ENCODE measurements around the gene PSMD8.
A peak's percentile ranks its signal among the peaks of the same experiment; 100 is the strongest.
"Not testable (repeated sequence)": the region's sequence is repeated elsewhere in the genome, so short reads cannot be mapped to it uniquely, and the experiment has no call there.

PSMD8 gene

DNA sequence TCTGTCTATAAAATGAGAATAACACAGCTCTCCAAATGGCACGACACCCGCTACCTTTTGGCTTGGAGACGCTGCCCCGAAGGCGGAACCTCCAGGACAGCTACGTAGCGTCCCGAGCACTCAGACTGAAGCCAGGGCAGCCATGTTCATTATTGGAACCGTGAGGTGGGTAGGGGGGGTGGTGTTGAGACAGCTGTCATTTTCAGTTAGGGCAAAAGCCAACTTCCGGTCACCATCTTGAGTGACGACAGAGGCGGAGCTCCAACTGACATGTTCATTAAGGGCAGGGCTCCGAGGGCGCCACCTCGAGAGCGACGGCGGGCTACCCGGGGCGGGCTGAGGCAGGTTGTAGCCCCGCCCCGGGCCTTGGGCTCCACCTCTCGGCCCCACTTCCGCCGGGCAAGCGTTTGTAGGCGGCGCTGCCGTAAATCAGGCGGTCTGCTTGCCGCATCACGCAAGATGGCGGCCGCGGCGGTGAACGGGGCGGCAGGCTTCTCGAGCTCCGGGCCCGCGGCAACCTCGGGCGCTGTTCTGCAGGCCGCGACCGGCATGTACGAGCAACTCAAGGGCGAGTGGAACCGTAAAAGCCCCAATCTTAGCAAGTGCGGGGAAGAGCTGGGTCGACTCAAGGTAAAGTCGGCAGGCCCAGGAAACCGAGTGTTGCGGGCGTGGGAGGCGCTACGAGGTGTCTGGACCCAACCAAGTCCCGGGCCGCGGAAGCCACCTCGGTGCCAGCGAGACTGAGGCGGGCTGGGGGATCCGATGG, at the start of gene PSMD8:
PSMD8 (plus strand) TSS at position 240 of the 766 bp plus-strand sequence; CDS start at position 271, 31 bp downstream.
- Mint-ChIP-seq H3K4me1 (peaks cover 18 to 33% of the 10 kb centered on the region in 2 donors), H3K4me3 (peak within 1 kb of the TSS; percentile 94 to 98), H3K27me3 (peaks cover 10 to 11% of the 10 kb centered on the region in 2 donors), H3K27ac (peak within 1 kb of the TSS; percentile 100), H3K36me3 (peaks cover 22 to 27% of the 10 kb centered on the region in 2 donors), H3K9me3 (no peaks in the 10 kb centered on the region)
- DNase-seq (peak; percentile 99), ATAC-seq (replicated peaks) (peak; percentile 96 to 98)

DNA sequence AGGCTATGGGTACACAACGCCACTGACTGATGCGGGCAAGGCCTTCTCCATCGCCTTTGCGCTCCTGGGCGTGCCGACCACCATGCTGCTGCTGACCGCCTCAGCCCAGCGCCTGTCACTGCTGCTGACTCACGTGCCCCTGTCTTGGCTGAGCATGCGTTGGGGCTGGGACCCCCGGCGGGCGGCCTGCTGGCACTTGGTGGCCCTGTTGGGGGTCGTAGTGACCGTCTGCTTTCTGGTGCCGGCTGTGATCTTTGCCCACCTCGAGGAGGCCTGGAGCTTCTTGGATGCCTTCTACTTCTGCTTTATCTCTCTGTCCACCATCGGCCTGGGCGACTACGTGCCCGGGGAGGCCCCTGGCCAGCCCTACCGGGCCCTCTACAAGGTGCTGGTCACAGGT, 47.8 kb upstream of the PSMD8 start:
- Mint-ChIP-seq H3K27ac (no peak overlapping the region), H3K4me1 (peaks cover 2 to 6% of the 10 kb centered on the region in 2 donors), H3K36me3 (peaks cover 40 to 56% of the 10 kb centered on the region in 2 donors), H3K27me3 (no peaks in the 10 kb centered on the region), H3K4me3 (no peak overlapping the region), H3K9me3 (no peaks in the 10 kb centered on the region)
- no peak for DNase-seq
- ATAC-seq (replicated peaks) = no peak

DNA sequence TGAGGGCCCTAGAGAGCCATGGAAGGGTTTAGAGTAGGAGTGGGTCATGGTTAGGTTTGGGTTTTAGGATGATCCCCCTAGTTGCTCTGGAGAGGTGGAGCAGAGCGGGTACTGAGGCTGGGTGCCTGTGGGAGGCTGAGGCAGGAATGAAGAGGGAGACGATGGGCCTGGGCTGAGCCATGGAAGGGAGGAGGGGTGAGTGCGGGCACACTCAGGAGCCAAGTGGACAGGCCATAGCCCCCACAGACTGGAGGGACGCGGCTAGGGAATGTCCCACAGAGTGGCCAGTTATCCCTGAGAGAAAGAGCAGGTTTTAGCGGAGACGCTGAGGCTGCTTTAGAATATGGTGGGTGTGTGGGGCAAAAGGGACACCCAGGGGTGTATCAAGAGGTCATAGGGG, 44.7 kb upstream of the PSMD8 start:
- peaks cover 40 to 46% of the 10 kb centered on the region in 2 donors for H3K36me3 Mint-ChIP-seq
- DNase-seq (no peak), ATAC-seq (replicated peaks) (no peak)
- H3K4me1 Mint-ChIP-seq = no peaks in the 10 kb centered on the region
- no peaks in the 10 kb centered on the region for H3K27me3 Mint-ChIP-seq
- no peaks in the 10 kb centered on the region for H3K9me3 Mint-ChIP-seq
- H3K4me3 Mint-ChIP-seq = no peak overlapping the region
- H3K27ac Mint-ChIP-seq = no peak overlapping the region

DNA sequence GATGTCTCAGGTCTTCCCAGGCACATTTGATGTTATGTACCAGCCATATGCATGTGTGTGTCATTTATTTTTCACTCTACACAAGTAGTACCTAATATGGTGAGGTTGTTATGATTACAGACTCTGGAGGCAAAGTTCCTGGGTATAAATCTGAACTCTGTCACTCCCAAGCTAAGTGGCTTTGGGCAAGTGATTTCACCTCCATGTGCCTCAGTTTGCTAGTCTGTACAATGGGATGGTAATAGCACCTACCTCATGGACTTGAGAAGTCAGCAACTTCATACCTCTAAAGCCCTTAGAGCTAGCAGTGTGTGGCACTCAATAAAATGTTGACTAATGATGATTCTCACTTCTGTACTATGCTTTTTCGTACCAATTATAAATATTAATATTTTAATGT, 42.6 kb upstream of the PSMD8 start:
- Mint-ChIP-seq H3K27ac (no peak overlapping the region), H3K36me3 (peaks cover 25 to 32% of the 10 kb centered on the region in 2 donors), H3K9me3 (no peaks in the 10 kb centered on the region), H3K27me3 (no peaks in the 10 kb centered on the region), H3K4me3 (no peak overlapping the region), H3K4me1 (peaks cover 1 to 3% of the 10 kb centered on the region in 2 donors)
- no peak for ATAC-seq (replicated peaks)
- no peak for DNase-seq

DNA sequence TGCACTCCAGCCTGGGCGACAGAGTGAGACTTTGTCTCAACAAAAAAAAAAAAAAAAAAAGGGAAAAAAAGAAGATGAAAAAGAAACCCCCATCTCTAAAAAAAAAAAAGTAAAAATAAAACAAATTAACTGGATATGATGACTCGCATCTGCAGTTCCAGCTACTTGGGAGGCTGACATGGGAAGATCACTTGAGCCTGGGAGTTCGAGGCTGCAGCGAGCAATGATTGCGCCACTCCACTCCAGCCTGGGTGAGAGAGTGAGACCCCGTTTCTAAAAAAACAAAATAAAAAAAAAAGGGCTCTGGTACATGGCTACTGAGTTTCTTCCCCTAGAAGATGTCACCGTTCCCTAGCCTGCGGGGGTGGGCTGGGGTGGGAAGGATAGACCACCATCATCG, 41.1 kb upstream of the PSMD8 start:
- peaks cover 14 to 20% of the 10 kb centered on the region in 2 donors for H3K36me3 Mint-ChIP-seq
- H3K27ac Mint-ChIP-seq = no peak overlapping the region
- DNase-seq = no peak
- peaks cover 8 to 9% of the 10 kb centered on the region in 2 donors for H3K4me1 Mint-ChIP-seq
- no peak for ATAC-seq (replicated peaks)
- H3K27me3 Mint-ChIP-seq = no peaks in the 10 kb centered on the region
- H3K4me3 Mint-ChIP-seq = no peak overlapping the region
- H3K9me3 Mint-ChIP-seq = no peaks in the 10 kb centered on the region

DNA sequence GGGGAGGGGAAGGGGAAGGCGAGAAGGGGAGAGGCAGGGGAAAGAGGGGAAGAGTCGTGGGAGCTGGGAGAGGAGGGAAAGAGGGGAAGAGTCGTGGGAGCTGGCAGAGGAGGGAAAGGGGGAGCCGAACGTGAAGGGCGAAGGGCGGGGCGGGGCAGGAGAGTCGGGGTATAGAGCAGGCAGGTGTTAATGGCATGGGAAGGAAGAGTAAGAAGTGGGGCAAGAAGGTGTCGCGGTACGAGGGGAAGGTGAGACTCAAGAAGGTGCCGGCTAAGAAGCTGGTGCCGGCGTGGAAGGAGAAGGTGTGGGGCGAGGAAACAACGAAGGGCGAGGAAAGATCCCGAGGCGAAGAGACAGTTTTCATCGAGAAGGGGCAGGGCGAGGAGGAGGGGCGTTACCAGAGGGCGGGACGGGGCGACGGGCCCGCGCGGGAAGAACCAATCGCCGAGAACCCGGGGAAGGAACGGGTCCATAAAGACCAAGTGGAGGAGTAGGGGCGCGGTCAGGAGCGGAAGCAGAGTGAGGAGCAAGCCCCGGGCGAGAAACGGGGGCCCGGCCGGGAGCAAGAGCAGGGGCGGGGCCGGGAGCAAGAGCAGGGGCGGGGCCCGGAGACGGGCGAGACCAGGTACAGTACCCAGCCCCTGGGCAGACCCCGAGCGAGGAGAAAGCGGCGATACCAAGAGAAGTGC, 38.3 kb upstream of the PSMD8 start:
- peak; percentile 77 to 79 for ATAC-seq (replicated peaks)
- H3K4me3 Mint-ChIP-seq = peak overlapping the region; percentile 89 to 94
- peak overlapping the region; percentile 93 for H3K27ac Mint-ChIP-seq
- peaks cover 15% of the 10 kb centered on the region in 2 donors for H3K4me1 Mint-ChIP-seq
- H3K9me3 Mint-ChIP-seq = no peaks in the 10 kb centered on the region
- peaks cover 2 to 11% of the 10 kb centered on the region in 2 donors for H3K36me3 Mint-ChIP-seq
- no peaks in the 10 kb centered on the region for H3K27me3 Mint-ChIP-seq
- DNase-seq = peak; percentile 94

DNA sequence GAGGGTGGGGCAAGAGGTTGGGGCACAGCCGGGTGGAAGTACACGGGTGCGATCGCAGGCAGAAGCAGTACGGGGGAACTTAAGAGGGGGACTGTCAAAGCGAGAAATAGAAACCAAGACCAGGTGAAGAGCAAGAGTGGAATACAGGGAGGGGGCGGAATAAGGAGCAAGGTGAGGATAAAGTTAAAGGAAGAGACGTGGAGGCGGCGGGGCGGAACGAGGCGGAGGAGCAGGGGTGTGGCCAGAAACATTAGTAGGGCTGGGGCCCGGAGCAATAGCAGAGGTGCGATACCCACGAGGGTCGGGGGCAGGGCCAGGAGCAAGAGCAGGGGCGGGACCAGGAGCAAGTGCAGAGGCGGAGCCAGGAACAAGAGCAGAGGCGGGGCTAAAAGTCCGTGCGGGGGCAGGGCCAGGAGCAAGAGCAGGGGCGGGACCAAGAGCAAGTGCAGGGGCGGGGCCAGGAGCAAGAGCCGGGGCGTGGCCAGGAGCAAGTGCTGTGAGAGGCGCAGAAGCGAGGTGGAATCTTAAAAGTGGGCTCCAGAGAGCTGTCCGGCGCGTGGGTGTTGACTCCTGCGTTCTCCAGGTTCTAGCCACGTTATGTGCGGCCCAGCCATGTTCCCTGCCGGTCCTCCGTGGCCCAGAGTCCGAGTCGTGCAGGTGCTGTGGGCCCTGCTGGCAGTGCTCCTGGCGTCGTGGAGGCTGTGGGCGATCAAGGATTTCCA, 37.6 kb upstream of the PSMD8 start:
- Mint-ChIP-seq H3K27me3 (no peaks in the 10 kb centered on the region), H3K9me3 (no peaks in the 10 kb centered on the region), H3K4me1 (peaks cover 15% of the 10 kb centered on the region in 2 donors), H3K4me3 (peak overlapping the region; percentile 89 to 94), H3K27ac (peak overlapping the region; percentile 93), H3K36me3 (peaks cover 3 to 13% of the 10 kb centered on the region in 2 donors)
- peak; percentile 64 to 72 for ATAC-seq (replicated peaks)
- peak; percentile 95 for DNase-seq

DNA sequence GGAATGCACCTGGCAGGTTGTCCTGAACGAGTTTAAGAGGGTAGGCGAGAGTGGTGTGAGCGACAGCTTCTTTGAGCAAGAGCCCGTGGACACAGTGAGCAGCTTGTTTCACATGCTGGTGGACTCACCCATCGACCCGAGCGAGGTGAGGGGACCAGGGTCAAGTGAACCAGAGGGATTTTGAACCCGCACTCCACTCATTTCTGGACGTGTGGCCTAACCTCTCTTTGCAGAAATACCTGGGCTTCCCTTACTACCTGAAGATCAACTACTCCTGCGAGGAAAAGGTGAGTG, 37.1 kb upstream of the PSMD8 start:
- Mint-ChIP-seq H3K27me3 (no peaks in the 10 kb centered on the region), H3K9me3 (no peaks in the 10 kb centered on the region), H3K27ac (peak overlapping the region; percentile 93), H3K4me1 (peaks cover 15% of the 10 kb centered on the region in 2 donors), H3K4me3 (peak overlapping the region; percentile 89 to 94), H3K36me3 (peaks cover 3 to 13% of the 10 kb centered on the region in 2 donors)
- ATAC-seq (replicated peaks) = no peak
- DNase-seq = no peak

DNA sequence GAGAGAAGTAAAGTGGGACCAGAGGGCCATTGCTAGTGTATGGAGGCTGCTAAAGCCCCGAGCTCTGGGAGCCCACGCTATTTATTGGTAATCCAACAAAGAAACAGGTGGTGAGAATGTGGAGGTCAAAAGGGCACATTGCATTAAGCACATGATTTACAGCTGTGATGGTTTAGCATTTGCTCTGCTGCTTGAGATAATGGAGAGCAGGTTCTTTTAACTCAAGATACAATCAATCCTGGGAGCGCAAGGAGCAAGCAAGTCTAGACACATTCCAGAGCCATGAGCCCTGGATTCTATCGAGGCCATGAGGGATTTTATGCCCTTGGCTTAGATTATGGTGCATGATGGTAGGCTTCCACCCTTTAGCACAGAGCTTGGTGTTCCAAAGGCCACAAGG, 35.4 kb upstream of the PSMD8 start:
- not testable (repeated sequence) for H3K27ac Mint-ChIP-seq; H3K4me3 Mint-ChIP-seq; H3K9me3 Mint-ChIP-seq; H3K27me3 Mint-ChIP-seq; ATAC-seq (replicated peaks); DNase-seq
- H3K36me3 Mint-ChIP-seq = peaks cover 9 to 23% of the 10 kb centered on the region in 2 donors
- peaks cover 15% of the 10 kb centered on the region in 2 donors for H3K4me1 Mint-ChIP-seq

DNA sequence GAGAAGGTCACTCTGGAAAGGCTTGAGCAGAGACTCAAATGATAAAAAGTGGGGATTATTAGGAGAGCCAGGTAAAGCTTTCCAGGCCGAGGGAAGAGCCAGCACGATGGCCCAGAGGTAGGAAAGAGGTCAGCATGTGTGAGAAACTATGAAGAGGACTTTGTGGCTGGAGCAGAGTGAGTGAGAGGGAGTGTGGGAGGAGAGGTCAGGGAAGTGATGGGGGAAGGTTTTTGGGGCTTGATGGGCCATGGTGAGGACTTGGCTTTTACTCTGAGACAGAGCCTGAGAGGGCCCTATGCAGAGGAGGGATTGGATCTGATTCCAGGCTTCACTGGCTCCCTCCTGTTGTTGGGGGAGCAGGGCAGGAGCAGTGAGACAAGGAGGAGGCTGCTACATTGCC, 33.4 kb upstream of the PSMD8 start:
- H3K9me3 Mint-ChIP-seq = no peaks in the 10 kb centered on the region
- no peak overlapping the region for H3K4me3 Mint-ChIP-seq
- DNase-seq = no peak
- peak overlapping the region; percentile 1 for H3K27ac Mint-ChIP-seq
- no peak for ATAC-seq (replicated peaks)
- peaks cover 9 to 27% of the 10 kb centered on the region in 2 donors for H3K36me3 Mint-ChIP-seq
- H3K4me1 Mint-ChIP-seq = peaks cover 15% of the 10 kb centered on the region in 2 donors
- H3K27me3 Mint-ChIP-seq = no peaks in the 10 kb centered on the region

DNA sequence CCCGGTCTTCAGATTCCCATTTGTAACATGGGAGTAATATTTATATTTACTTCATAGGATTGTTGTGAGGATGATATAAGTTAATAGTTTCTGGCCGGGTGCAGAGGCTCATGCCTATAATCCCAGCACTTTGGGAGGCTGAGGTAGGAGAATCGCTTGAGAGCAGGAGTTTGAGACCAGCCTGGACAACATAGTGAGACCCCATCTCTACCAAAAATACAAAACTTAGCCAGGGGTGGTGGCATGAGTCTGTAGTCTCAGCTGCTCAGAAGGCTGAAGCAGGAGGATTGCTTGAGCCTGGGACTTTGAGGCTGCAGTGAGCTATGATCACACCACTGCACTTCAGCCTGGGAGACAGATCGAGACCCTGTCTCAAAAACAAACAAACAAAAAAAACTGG, 27.5 kb upstream of the PSMD8 start:
- no peaks in the 10 kb centered on the region for H3K27me3 Mint-ChIP-seq
- no peak overlapping the region for H3K27ac Mint-ChIP-seq
- peaks cover 9 to 19% of the 10 kb centered on the region in 2 donors for H3K36me3 Mint-ChIP-seq
- no peak overlapping the region for H3K4me3 Mint-ChIP-seq
- ATAC-seq (replicated peaks) = no peak
- H3K9me3 Mint-ChIP-seq = no peaks in the 10 kb centered on the region
- H3K4me1 Mint-ChIP-seq = no peaks in the 10 kb centered on the region
- DNase-seq = no peak

DNA sequence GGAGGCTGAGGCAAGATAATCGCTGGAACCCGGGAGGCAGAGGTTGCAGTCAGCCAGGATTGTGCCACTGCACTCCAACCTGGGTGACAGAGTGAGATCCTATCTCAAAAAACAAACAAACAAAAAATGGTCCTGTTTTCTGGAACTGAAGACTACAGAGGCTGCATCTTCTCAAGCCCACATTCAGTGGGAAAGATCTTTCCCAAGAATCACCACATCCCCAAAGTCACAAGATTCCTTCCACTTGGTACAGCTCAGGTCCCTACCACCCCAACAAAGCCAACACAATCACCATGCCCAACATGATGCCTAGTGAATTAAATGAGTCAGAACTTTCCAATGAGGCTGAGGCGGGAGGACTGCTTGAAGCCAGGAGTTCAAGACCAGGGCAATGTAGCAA, 23.5 kb upstream of the PSMD8 start:
- no peak for DNase-seq
- Mint-ChIP-seq H3K27me3 (peaks cover 3 to 20% of the 10 kb centered on the region in 2 donors), H3K36me3 (peaks cover 2 to 6% of the 10 kb centered on the region in 2 donors), H3K27ac (no peak overlapping the region), H3K4me1 (no peaks in the 10 kb centered on the region), H3K4me3 (no peak overlapping the region), H3K9me3 (no peaks in the 10 kb centered on the region)
- ATAC-seq (replicated peaks) = no peak

DNA sequence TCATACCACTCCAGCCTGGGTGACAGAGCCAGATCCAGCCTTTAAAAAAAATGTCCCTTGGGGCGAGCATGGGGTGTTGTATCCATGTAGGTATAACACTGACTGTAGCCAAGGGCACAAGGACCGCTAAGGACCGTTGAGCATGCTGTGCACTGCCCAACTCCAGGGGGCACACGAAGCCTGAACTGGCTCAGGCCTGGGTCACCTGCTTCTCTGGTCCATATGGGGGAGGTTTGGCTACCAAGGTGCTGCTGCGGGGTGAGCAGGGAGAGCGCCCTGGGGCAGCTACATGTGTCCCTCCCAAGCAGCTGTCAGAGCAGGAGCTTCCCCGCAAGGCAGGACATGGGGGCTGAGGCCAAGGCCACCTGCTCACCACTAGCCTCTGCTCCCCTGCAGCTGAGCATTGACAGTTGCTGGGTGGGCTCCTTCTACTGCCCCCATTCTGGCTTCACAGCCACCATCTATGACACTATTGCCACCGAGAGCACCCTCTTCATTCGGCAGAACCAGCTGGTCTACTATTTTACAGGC, 22.4 kb upstream of the PSMD8 start:
- no peaks in the 10 kb centered on the region for H3K9me3 Mint-ChIP-seq
- peaks cover 3 to 27% of the 10 kb centered on the region in 2 donors for H3K27me3 Mint-ChIP-seq
- DNase-seq = no peak
- no peaks in the 10 kb centered on the region for H3K4me1 Mint-ChIP-seq
- no peaks in the 10 kb centered on the region for H3K36me3 Mint-ChIP-seq
- H3K27ac Mint-ChIP-seq = no peak overlapping the region
- no peak for ATAC-seq (replicated peaks)
- H3K4me3 Mint-ChIP-seq = no peak overlapping the region

DNA sequence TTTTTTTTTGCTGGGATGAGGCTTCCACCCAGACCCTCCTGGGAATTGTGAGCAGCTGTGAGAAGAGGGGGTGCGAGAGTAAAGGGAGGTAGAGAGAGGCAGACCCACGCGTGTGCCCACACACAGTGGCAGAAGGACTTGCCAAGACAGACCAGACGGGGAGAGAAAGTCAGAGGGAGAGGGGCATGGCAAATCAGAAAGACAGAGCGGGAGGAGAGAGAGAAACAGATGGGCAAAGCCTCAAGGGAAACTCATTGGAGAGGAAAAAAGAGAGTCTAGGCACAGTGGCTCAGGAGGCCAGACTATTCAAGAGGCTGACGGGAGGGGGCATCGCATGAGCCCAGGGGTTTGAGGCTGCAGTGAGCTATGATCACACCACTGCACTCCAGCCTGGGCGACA, 21.8 kb upstream of the PSMD8 start:
- H3K4me1 Mint-ChIP-seq = no peaks in the 10 kb centered on the region
- no peak overlapping the region for H3K27ac Mint-ChIP-seq
- DNase-seq (no peak), ATAC-seq (replicated peaks) (no peak)
- no peak overlapping the region for H3K4me3 Mint-ChIP-seq
- H3K36me3 Mint-ChIP-seq = no peaks in the 10 kb centered on the region
- H3K27me3 Mint-ChIP-seq = peaks cover 3 to 27% of the 10 kb centered on the region in 2 donors
- H3K9me3 Mint-ChIP-seq = no peaks in the 10 kb centered on the region

All from stimulated activated naive B cell treated with anti-CD40 and anti-IgM and Interleukin-4, amounts not matched to agents 10 μg/mL and 1 μg/mL and 100 μg/mL, for 72 hours (primary cell).